GM18868 (cell line): ENCODE results near the gene ABCC9.
"Not testable (repeated sequence)": the region's sequence is repeated elsewhere in the genome, so short reads cannot be mapped to it uniquely, and the experiment has no call there.

Experiments used
- ATAC-seq: cut with Tn5 transposase; IDR thresholded peaks from one replicate; pipeline ENCODE4 v1.9.1; 2021; ENCODE audit warnings: mild to moderate bottlenecking, moderate library complexity; ENCODE audit not compliant: unreplicated experiment

Gene ABCC9

DNA sequence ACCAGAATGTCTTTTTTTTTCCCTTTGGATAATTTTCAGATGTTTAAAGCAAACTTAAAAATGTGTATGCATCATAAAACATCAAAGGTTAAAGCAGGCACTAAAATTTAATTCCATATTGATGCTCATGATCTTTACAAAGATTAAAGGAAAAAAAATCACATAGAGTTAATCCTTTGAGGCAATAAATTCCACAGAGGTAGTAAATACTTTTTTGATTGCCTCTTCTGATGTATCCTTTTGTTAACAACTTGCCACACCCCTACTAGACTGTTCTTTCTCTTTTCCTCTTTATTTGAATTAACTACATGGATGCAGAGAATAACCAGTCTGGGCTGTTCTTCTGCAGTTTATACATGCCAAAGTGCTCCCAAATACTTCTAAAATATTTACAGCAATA lies 121.5 kb downstream of the ABCC9 start:
- ATAC-seq = no peak

DNA sequence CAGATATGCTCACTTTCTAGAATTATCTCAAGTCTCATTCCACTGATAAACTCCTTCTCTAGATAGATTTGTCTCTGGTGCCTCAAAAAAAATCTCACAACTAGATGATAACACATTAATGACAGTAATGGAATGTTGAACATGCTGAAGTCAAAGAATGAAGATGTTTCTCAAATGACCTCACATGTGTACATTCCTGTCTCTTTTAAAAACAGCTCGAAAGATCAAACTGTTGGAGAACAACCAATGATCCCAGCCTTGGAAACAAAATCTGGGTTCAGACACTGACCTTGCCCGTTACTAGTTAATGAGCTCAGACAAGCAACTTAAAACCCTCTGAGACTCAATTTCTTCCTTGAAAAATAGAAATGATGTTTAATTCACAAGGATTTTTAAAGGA lies 122.0 kb downstream of the ABCC9 start:
- no peak for ATAC-seq

DNA sequence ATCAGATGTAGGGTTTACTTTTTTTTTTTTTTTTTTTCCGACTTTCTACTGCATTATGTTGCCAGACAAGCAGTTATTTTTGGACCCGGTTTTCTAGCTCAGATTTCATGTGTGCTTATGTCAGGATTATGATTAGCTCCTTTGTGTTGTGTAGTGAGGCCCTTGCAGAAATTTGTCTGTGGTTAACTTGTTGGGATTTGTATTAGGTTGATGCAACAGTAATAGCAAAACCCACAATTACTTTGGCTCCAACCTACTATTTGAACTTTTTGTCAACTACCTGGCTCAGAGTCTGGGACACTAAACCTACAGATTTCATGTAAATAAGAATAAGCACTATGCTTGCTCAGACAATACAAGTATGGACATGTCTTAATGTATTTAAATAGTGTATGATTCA lies 122.6 kb downstream of the ABCC9 start:
- ATAC-seq = no peak

DNA sequence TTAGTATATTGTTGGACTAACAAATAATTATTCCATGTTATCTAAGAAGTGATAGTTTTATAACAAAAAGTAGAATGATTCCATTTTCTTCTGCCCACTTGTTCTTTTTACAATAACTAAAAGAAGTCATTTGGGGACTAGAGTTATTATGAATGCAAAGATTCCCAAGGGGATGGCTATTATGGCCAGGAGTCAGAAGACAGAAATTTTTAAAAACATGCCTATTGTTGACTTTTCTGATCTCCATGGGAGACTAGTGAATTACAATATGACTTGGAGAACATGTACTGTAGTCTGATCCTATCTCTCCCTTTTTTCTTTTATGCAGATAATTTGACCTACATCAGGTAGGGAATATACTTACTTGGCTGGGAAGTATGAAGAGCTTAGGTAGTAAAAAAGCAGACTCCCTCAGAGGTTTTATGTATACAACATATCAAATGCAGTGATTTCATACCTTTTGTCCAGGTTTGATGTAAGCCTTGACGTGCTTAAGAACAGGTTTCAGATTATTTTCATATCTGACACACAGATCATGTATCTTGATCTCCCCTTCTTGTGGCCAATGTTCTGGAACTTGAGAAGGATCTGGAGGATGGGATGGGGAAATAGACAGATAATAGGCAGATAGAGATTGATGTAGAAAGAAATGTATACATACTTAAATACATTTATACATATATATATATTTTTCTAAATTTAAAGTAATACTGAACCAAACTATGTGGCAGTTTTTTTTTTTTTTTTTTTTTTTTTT lies 125.7 kb downstream of the ABCC9 start:
- ATAC-seq = no peak

DNA sequence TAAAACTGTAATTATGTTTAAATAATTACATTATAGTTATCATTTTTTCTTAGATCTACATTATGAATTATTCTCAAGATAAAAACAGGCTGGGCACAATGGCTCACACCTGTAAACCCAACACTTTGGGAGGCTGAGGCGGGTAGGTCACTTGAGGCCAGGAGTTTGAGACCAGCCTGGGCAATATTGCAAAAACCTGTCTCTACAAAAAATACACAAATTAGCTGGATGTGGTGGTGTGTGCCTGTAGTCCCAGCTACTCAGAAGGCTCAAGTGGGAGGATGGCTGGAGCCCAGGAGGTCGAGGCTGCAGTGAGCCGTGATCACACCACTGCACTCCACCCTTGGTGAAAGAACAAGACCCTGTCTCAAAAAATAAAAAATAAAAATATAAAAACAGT lies 126.4 kb downstream of the ABCC9 start:
- ATAC-seq = no peak

DNA sequence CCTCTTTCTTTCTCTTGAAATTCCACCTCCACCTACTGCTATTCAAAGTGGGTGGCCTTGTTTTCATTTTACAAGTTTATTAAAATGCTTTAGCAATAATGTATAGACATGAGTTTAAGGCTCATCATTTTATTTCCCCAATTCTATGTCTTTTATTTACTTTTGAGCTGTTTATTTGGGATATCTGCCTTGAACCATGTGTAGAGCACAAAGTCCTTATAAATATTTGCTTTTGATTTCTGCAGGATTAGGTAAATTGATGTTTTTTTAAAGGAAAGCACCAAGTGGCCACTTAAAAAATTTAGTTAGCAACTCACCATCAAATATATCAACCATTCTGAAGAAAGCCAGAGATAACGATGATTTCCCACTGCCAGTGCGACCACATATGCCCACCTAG lies 126.9 kb downstream of the ABCC9 start:
- no peak for ATAC-seq

DNA sequence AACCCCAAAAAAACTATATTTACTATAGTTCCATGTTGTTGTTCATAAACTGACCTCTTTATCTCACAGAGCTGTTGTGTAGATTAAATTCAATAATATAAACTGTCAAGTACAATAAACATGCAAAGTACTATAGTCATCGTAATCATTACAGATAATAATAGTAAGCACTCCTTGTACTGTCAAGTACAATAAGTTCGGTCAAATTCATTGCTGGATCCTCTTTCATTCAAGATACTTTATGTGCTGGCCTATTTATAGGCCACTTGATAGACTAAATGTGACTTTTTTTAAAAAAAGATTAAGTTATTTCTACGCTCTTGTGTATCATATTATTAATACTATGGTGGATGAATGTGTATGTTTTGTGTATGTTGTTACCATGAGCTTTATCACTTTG lies 127.5 kb downstream of the ABCC9 start:
- ATAC-seq = no peak

DNA sequence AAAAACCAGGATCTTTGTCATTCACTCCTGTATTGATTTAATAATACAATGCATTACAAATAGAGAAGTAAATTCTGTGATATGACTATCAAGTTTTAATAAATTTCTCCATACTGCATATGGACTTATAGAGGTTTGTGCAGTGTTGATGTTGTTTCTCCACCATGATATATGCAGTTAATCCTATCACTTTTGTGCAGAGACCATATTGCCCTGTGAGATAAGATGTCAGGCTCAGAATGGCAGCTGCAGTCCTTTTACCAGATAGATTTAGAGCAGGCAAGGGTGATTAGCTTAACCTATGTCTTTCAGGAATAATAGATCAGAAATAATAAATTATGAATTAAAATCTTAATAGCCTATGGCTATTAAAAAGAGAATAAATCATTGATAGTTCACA lies 128.1 kb downstream of the ABCC9 start:
- ATAC-seq = no peak

DNA sequence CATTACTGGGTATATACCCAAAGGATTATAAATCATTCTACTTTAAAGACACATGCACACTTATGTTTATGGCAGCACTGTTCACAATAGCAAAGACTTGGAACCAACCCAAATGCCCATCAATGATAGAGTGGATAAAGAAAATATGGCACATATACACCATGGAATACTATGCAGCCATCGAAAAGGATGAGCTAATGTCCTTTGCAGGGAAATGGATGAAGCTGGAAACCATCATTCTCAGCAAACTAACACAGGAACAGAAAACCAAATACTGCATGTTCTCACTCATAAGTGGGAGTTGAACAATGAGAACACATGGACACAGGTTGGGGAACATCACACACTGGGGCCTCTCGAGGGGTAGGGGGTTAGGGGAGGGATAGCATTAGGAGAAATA lies 128.9 kb downstream of the ABCC9 start:
- not testable (repeated sequence) for ATAC-seq

DNA sequence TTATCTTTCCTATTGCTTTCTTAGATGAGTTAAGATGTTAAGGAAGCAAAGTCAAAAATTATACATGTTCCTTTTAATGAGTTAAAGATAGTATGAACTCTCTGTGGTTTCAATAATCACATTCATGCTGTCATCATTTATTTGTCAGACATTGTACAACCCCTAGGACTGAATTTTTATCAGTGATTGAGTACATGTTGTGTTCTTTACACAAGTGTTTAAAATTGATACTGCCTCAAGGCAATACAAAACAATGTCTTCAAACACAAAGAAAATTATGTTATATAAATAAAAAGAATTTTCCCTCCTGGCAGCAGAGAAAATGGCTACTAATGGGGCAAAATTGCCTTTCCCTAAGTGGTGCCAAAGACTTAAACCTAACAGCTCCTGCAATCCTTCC lies 132.1 kb downstream of the ABCC9 start:
- no peak for ATAC-seq

DNA sequence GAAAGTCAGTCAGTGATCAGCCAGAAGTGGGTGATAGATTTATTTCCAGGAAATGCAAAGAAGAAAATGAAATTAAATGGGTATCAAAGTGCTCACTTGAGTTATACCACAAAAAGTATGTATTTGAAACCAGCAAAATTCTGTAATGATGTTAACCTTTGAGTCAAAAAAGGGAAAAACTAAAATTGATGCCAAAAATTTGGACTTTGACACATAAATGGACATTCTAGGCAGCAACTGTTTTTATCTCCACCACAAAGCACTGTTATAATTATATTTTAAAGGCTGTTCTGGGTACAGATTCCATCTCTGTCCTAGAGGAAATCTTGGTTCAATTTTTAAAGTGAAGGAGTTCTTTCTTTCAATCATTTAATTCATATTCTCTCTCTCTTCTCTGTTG lies 135.0 kb downstream of the ABCC9 start:
- ATAC-seq = no peak

DNA sequence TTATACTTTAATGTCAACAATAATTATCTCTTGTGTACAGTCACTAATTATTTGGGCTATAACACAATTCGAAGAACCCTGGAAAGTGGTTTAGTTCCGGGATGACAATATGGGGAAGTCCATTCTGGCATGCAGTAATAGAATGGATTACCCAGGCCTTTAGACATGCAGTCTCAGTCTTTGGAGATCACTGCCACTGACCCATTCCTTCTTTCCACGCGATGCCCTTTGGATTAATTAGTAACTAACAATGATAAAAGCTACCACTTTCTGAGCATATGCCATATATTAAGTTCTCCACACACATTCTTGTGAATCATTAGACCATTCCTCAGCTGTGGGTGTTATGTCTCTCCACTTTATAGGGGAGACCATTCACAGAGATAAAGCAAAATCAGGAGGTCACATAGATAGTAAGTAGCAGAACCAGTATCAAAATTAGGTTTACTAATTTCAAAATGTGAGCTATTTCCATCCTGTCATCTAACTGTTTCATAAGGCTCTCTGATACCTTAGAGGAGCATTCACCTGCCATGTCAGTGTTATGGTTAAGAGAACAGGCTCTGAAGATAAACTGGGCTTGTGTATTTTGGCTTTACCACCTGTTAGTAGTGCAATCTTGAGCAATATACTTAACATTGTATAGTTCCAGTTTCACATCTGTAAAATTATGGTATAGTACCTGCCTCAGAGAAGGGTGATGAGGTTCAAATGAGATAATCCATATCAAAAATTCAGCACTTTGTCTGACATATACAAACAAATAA lies 139.5 kb downstream of the ABCC9 start:
- no peak for ATAC-seq

DNA sequence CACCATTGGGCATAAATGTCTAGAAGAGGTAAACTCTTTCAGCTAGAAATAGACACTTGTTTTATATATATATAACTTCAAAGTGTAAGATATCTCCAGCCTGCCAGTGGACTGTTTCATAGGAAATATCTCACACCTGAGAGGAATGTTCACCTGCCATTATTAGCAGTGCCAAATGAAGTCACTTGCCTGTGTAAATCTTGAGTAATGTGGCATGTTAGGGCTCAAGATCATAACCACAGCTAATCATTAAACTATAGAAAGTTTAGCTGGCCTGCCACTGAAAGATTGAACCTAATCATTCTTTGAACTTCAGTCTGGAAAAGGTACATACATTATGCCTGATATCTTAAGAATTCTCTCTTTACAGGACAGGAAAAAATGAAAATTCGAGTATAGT lies 141.2 kb downstream of the ABCC9 start:
- ATAC-seq = no peak

DNA sequence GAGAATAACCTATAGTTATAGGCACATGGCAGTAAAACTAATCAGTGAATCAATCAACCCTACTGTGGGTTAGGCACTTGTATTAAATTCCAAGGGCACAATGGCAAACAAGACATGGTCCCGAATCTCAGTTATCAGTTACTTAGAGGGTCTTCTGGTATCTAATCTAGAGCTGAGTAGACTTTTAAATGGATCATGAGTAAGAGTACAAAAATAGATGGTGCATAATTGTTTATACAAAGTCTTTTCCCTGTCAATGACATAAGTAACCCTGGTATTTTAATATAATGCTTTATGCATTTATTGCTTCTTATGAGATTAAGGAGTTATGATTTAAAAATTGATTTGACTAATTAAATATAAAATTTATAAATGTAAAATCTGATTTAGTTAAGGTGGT lies 143.7 kb downstream of the ABCC9 start:
- ATAC-seq = no peak

DNA sequence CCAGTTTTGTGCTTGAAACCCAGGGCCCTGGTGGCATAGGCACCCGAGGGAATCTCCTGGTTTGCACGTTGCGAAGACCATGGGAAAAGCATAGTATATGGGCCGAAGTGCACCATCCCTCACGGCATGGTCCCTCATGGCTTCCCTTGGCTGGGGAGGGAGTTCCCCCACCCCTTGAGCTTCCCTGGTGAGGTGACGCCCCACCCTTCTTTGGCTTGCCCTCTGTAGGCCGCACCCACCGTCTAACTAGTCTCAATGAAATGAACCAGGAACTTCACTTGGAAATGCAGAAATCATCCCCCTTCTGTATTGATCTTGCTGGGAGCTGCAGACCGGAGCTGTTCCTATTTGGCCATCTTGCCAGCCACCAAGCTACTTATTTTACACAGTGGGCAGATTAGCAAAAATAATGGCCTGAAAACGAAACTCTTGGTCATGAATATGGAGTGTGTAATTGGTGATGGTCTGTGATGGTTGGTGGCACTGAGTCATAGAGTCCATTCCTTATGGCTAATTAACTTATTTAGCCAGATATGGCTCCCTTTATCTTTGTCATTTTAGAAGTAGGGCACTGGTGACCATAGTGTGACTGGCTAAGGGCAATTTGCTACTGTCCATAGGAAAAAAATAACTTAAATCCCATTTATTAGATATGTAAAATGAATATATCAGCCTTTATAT lies 145.4 kb downstream of the ABCC9 start:
- ATAC-seq = no peak

DNA sequence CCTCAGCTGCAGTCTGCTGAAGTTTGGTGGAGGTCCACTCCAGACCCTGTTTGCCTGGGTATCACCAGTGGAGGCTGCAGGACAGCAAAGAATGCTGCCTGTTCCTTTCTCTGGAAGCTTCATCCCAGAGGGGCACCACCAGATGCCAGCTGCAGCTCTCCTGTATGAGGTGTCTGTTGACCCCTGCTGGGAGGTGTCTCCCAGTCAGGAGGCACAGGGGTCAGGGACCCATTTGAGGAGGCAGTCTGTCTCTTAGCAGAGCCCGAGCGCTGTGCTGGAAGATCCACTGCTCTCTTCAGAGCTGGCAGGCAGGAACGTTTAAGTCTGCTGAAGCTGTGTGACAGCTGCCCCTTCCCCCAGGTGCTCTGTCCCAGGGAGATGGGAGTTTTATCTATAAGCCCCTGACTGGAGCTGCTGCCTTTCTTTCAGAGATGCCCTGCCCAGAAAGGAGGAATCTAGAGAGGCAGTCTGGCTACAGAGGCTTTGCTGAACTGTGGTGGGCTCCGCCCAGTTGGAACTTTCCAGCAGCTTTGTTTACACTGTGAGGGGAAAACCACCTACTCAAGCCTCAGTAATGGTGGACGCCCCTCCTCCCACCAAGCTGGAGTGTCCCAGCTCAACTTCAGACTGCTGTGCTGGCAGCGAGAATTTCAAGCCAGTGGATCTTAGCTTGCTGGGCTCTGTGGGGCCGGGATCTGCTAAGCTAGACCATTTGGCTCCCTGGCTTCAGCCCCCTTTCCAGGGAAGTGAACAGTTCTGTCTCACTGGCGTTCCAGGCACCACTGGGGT lies 146.2 kb downstream of the ABCC9 start:
- not testable (repeated sequence) for ATAC-seq

DNA sequence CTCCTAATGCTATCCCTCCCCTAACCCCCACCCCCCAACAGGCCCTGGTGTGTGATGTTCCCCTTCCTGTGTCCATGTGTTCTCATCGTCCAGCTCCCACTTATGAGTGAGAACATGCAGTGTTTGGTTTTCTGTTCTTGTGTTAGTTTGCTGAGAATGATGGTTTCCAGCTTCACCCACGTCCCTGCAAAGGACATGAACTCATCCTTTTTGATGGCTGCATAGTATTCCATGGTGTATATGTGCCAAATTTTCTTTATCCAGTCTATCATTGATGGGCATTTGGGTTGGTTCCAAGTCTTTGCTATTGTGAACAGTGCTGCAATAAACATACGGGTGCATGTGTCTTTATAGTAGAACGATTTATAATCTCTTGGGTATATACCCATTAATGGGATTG lies 151.5 kb downstream of the ABCC9 start:
- ATAC-seq = not testable (repeated sequence)

DNA sequence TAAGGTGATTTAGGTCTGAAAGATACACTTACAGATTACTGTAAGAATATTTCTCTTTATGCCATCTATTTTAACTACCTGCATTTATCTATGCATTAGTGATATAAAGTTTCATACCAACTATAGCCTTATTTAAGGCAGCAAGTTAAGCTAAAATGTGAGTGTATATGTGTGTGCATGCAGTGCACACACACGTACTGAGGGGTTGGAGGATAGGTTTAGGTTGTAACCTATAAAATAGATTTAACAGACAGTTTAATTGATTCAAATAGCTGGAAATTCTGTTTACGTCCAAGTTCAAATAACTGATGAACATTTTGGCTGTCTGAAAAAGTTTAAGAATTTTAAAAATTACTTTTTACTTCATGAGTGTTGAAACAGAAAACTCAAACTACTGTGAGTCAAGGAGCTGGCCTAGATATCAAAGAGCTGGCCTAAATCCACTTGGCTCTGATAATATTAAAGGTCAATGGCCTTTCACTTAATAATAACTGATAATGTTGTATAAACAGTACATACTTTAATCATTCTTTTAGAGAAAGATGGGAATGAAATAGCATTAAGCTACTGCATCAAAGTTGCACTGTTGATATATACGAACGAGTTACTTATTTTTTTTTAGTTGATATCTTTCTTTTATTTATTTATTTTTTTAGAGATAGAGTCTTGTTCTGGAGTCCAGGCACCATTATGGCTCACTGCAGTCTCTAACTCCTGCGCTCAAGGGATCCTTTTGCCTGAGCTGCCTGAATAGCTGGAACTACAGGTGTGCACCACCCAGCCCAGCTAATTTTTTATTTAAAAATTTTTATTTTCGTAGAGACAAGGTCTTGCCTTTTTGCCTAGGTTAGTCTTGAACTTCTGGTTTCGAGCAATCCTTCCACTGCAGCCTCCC lies 152.9 kb downstream of the ABCC9 start:
- ATAC-seq = no peak

DNA sequence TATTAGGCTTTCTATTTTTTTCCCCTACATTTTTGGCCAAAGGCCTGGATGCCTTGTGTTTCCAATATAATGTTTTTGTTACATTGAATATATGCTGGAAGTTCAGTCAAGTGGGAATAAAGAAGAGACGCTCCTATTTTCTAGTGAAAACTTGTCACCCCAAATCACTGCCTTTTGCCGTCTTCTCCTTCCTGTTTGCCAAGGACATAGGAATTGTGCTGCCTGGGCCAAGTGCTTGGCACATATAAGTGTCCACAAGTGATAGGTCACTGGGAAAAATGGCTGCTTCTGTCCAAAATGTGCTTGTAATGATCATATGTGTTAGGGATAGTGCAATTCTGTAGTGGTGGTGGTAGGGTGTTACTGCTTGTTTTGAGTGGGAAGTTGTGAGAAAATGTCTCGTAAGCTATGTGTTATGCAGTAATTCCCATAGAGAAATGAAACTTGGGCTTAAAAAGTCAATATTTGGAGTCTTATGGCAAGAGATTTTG lies 155.1 kb downstream of the ABCC9 start:
- no peak for ATAC-seq

DNA sequence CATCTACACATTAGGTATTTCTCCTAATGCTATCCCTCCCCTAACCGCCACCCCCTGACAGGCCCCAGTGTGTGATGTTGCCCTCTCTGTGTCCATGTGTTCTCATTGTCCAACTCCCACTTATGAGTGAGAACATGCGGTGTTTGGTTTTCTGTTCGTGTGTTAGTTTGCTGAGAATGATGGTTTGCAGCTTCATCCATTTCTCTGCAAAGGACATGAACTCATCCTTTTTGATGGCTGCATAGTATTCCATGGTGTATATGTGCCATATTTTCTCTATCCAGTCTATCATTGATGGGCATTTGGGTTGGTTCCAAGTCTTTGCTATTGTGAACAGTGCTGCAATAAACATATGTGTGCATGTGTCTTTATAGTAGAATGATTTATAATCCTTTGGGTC lies 158.5 kb downstream of the ABCC9 start:
- ATAC-seq = not testable (repeated sequence)
